ENCODE results near the gene C21orf58.
"Not testable (repeated sequence)": the region's sequence is repeated elsewhere in the genome, so short reads cannot be mapped to it uniquely, and the experiment has no call there.

C21orf58 gene

GRCh38 chr21:46323710-46324389 lies at the start of gene C21orf58, which contains the start of gene PCNT:
TSS of gene C21orf58 (minus strand) at chr21:46323870. CDS start at chr21:46322738, 1,132 bp downstream.
TSS of gene PCNT (plus strand) at chr21:46324156. CDS start at chr21:46324229, 73 bp downstream.
- Mint-ChIP-seq H3K9me3 (no peaks in the 10 kb centered on the region), H3K4me3 (peak within 1 kb of the TSS; percentile 98), H3K27me3 (no peaks in the 10 kb centered on the region), H3K36me3 (no peaks in the 10 kb centered on the region), H3K4me1 (peaks cover 36% of the 10 kb centered on the region), H3K27ac (peak within 1 kb of the TSS; percentile 99)

- H3K27ac Mint-ChIP-seq, H3K36me3 Mint-ChIP-seq, H3K4me3 Mint-ChIP-seq, H3K9me3 Mint-ChIP-seq, H3K27me3 Mint-ChIP-seq: not testable (repeated sequence)
- H3K4me1 Mint-ChIP-seq: peaks cover 16% of the 10 kb centered on the region
Measured at GRCh38 chr21:46372947-46373346, 49.3 kb upstream of the C21orf58 start.

GRCh38 chr21:46372014-46372485 lies 48.4 kb upstream of the C21orf58 start:
- no peak overlapping the region for H3K27ac Mint-ChIP-seq
- no peaks in the 10 kb centered on the region for H3K36me3 Mint-ChIP-seq
- H3K4me3 Mint-ChIP-seq: no peak overlapping the region
- peaks cover 16% of the 10 kb centered on the region for H3K4me1 Mint-ChIP-seq
- no peaks in the 10 kb centered on the region for H3K27me3 Mint-ChIP-seq
- H3K9me3 Mint-ChIP-seq: no peaks in the 10 kb centered on the region

GRCh38 chr21:46371204-46372013 lies 47.7 kb upstream of the C21orf58 start:
- Mint-ChIP-seq H3K36me3 (no peaks in the 10 kb centered on the region), H3K9me3 (no peaks in the 10 kb centered on the region), H3K27ac (no peak overlapping the region), H3K27me3 (no peaks in the 10 kb centered on the region), H3K4me1 (peaks cover 16% of the 10 kb centered on the region), H3K4me3 (no peak overlapping the region)

- Mint-ChIP-seq H3K9me3 (no peaks in the 10 kb centered on the region), H3K27me3 (no peaks in the 10 kb centered on the region), H3K4me1 (peaks cover 16% of the 10 kb centered on the region), H3K27ac (no peak overlapping the region), H3K4me3 (no peak overlapping the region), H3K36me3 (no peaks in the 10 kb centered on the region)
Measured at GRCh38 chr21:46369520-46370235, 46.0 kb upstream of the C21orf58 start.

- Mint-ChIP-seq H3K4me1 (peaks cover 16% of the 10 kb centered on the region), H3K4me3 (peak overlapping the region; percentile 24), H3K27ac (peak overlapping the region; percentile 14), H3K9me3 (no peaks in the 10 kb centered on the region), H3K27me3 (no peaks in the 10 kb centered on the region), H3K36me3 (no peaks in the 10 kb centered on the region)
Measured at GRCh38 chr21:46368533-46369285, 45.0 kb upstream of the C21orf58 start.

- H3K27me3 Mint-ChIP-seq: no peaks in the 10 kb centered on the region
- no peaks in the 10 kb centered on the region for H3K9me3 Mint-ChIP-seq
- no peak overlapping the region for H3K27ac Mint-ChIP-seq
- H3K36me3 Mint-ChIP-seq: peaks cover 3% of the 10 kb centered on the region
- peaks cover 16% of the 10 kb centered on the region for H3K4me1 Mint-ChIP-seq
- H3K4me3 Mint-ChIP-seq: no peak overlapping the region
Measured at GRCh38 chr21:46366966-46367365, 43.3 kb upstream of the C21orf58 start.

- Mint-ChIP-seq H3K4me3 (no peak overlapping the region), H3K9me3 (no peaks in the 10 kb centered on the region), H3K36me3 (peaks cover 6% of the 10 kb centered on the region), H3K27me3 (no peaks in the 10 kb centered on the region), H3K4me1 (peaks cover 16% of the 10 kb centered on the region), H3K27ac (no peak overlapping the region)
Measured at GRCh38 chr21:46366561-46366960, 42.9 kb upstream of the C21orf58 start.

- H3K36me3 Mint-ChIP-seq: peaks cover 6% of the 10 kb centered on the region
- no peaks in the 10 kb centered on the region for H3K27me3 Mint-ChIP-seq
- no peak overlapping the region for H3K27ac Mint-ChIP-seq
- H3K9me3 Mint-ChIP-seq: no peaks in the 10 kb centered on the region
- no peak overlapping the region for H3K4me3 Mint-ChIP-seq
- peaks cover 16% of the 10 kb centered on the region for H3K4me1 Mint-ChIP-seq
Measured at GRCh38 chr21:46366091-46366490, 42.4 kb upstream of the C21orf58 start.

GRCh38 chr21:46363698-46364097 lies 40.0 kb upstream of the C21orf58 start:
- Mint-ChIP-seq H3K4me3 (no peak overlapping the region), H3K36me3 (peaks cover 11% of the 10 kb centered on the region), H3K27me3 (no peaks in the 10 kb centered on the region), H3K4me1 (peaks cover 6% of the 10 kb centered on the region), H3K9me3 (no peaks in the 10 kb centered on the region), H3K27ac (no peak overlapping the region)

- Mint-ChIP-seq H3K36me3 (peaks cover 14% of the 10 kb centered on the region), H3K27me3 (no peaks in the 10 kb centered on the region), H3K9me3 (no peaks in the 10 kb centered on the region)
Measured at GRCh38 chr21:46362946-46363345, 39.3 kb upstream of the C21orf58 start.

GRCh38 chr21:46361935-46362334 lies 38.3 kb upstream of the C21orf58 start:
- Mint-ChIP-seq H3K9me3 (no peaks in the 10 kb centered on the region), H3K36me3 (peaks cover 14% of the 10 kb centered on the region), H3K27me3 (no peaks in the 10 kb centered on the region), H3K4me3 (no peak overlapping the region), H3K4me1 (no peaks in the 10 kb centered on the region), H3K27ac (no peak overlapping the region)

More at GRCh38 chr21:46362946-46363345, 39.3 kb upstream of the C21orf58 start:
- H3K4me1 Mint-ChIP-seq: no peaks in the 10 kb centered on the region
- H3K4me3 Mint-ChIP-seq: no peak overlapping the region
- H3K27ac Mint-ChIP-seq: no peak overlapping the region

GRCh38 chr21:46361176-46361575 lies 37.5 kb upstream of the C21orf58 start:
- H3K4me1 Mint-ChIP-seq: no peaks in the 10 kb centered on the region
- no peak overlapping the region for H3K27ac Mint-ChIP-seq
- no peaks in the 10 kb centered on the region for H3K9me3 Mint-ChIP-seq
- H3K4me3 Mint-ChIP-seq: no peak overlapping the region
- H3K36me3 Mint-ChIP-seq: peaks cover 14% of the 10 kb centered on the region
- no peaks in the 10 kb centered on the region for H3K27me3 Mint-ChIP-seq

- no peak overlapping the region for H3K4me3 Mint-ChIP-seq
- H3K4me1 Mint-ChIP-seq: no peaks in the 10 kb centered on the region
- no peak overlapping the region for H3K27ac Mint-ChIP-seq
- H3K27me3 Mint-ChIP-seq: no peaks in the 10 kb centered on the region
- H3K9me3 Mint-ChIP-seq: no peaks in the 10 kb centered on the region
- peaks cover 14% of the 10 kb centered on the region for H3K36me3 Mint-ChIP-seq
Measured at GRCh38 chr21:46357684-46358425, 34.2 kb upstream of the C21orf58 start.

GRCh38 chr21:46357335-46357604 lies 33.6 kb upstream of the C21orf58 start:
- H3K4me3 Mint-ChIP-seq: no peak overlapping the region
- H3K27me3 Mint-ChIP-seq: no peaks in the 10 kb centered on the region
- H3K36me3 Mint-ChIP-seq: peaks cover 14% of the 10 kb centered on the region
- H3K4me1 Mint-ChIP-seq: no peaks in the 10 kb centered on the region
- H3K27ac Mint-ChIP-seq: no peak overlapping the region
- no peaks in the 10 kb centered on the region for H3K9me3 Mint-ChIP-seq

All from activated naive CD4-positive, alpha-beta T cell treated with anti-CD3 and anti-CD28 coated beads, Interleukin-2, amount 50 U/mL, for 24 hours (primary cell).